NOMO-1 treated with DMSO at 0.1 percent for 48 hours (cell line): ENCODE results near the gene BRSK2.

Source experiments
- DNase-seq: peaks from one replicate; lab custom pipeline; 2025; ENCODE audit not compliant: unreplicated experiment; lab: John Stamatoyannopoulos, UW

The BRSK2 gene

DNA sequence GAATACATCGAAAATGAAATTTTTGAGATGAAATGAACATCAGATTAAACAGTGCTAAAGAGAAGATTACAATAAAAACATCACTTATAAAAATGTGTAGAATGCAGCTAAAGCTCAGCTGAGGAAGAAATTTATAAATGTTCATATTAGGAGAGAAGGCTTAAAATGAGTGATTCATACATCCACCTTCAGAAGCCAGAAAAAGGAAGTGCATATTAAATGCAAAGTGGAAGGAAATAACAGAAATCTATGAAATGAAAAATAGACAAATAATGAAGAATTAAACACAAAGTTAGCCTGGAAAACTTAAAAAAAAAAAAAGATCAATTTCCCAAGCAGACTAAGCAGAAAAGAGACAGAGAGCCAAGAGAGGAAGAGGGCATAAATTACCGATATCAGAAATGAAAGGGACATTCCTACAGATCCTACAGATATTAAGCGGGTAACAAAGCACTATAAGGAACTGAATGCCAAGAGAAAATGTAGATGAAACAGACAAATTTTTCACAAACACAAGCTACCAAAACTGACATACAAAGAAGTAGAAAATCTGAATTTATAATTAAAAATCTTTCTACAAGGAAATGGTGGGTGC lies 104.0 kb downstream of the BRSK2 start:
- DNase-seq = peak; percentile 17

DNA sequence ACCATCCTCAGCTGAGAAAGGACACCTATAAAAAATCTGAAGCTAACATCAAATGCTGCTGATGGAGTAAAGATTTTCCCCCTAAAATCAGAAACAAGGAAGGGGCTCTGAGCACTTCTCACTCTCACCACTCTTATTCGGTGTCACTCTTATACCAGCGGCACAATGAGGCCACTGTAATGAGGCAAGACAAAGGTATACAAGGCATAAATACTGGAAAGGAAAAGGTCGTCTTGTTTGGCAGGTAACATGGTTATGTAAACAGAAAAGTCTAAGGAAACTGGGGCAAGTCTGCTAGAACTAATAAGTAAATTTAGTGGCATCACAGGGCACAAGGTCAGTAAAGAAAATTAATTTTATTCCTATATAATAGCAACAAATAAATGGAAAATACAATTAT lies 104.9 kb downstream of the BRSK2 start:
- DNase-seq = no peak

DNA sequence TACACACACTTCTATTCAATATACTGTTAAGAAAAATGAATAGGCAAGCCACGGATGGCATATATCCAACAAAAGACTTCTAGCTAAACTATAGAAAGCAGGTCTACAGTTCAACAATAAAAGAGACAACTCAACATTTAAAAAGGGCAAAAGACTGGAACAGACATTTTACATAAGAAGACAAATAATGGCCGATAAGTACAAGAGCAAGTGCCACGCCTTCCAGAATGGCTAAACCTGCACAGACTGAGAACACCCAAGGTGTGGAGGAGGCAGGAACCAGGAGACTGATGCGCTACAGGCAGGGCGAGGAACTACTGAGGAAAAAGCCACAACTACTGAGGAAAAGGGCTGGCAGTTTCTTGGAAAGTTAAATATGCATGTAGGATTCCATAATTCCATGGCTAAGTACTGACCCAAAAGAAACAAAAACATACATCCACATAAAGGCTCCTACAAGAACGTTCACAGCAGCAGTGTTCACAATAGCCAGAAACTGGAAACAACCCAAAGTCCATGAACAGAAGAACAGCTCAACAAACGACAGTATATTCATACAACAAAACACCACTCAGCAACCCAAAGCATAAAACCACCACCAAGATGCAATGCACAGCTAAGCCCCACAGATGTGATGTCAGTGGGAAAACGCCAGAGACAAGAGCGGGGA lies 106.5 kb downstream of the BRSK2 start:
- no peak for DNase-seq

DNA sequence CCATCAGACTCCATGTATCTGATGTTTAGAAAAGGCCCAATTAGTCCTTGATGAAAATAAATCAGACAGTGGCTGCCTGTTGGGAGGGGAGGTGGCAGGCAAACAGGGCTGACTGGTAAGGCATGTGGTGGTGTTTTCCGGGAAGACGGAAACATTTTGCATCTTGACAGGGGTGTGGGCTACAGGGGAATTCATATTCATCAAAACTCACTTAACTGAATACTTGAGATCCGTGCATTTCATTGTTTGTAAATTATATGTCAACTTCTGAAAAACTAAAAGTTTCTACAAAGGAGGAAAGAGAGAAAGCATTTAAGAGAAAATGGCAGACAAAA lies 107.0 kb downstream of the BRSK2 start:
- DNase-seq = no peak

DNA sequence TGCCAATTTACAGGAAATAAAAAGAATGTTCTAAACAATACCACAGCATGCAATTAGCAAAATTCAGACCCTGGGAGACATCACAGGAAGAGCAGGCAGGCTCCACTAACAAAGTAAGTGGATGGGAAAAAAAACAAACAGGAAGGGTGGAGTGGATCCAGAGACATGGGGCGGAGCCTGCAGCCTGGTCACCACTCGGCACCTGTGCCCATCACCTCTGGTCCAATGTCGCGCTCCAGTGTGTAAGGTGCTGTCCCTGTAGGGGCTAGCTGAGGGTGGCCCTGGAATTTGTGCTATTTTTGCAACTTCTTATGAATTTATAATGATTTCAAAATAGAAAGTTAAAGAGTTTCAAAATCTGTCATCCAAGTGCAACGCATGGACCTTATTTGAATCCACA lies 107.9 kb downstream of the BRSK2 start:
- no peak for DNase-seq

DNA sequence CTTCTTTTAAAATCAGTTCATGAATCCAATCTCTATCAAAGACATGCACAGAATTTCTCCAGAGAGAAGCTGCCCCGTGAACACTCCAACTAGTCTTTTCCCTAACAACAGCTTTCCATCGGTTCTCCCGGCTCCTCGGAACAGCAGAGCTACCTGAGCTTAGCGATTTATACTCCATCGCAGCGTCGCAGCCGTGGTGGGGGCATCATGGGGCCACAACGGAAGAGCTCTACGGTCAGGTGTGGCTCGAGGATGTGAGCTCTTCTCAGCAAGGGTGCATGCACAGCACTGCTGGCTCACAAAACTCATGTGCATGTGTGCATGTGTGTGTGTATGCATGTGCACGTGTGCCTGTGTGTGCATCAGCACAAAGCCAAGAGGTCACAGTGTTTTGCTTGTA lies 108.5 kb downstream of the BRSK2 start:
- no peak for DNase-seq

DNA sequence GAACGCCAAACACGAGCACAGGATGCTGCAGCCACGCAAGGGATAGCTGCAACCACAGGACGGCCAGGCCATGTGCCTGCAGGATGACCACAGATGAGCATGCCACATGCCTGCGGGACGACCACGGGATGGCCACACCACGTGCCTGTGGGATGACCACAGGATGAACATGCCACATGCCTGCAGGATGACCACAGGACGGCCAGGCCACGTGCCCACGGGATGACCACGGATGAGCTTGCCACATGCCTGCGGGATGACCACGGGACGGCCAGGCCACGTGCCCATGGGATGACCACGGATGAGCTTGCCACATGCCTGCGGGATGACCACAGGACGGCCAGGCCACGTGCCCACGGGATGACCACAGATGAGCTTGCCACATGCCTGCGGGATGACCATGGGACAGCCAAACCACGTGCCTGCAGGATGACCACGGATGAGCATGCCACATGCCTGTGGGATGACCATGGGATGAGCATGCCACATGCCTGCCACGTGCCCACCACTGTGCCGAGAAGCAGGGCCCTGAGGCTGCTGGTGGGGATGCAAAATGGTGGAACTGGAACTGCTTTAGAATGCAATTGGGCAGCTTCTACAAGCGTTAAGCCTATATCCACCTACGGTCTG lies 109.6 kb downstream of the BRSK2 start:
- no peak for DNase-seq

DNA sequence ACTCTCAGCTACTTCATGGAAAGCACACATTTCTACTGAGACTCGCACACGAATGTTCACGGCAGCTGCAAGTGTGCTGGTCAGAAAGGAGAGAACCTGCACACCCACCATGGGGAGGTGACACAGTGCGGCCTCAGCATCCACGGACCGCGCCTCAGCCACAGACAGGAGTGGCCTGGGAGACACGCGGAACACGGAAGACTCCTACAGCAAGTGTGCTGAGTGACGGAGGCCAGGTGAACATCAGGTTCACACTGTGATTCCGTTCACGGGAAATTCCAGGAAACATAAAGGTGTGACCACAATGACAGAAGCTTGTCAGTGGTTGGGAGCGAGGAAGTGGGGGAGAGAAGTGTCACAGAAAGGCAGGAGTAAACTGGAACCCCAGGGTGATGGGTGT lies 110.2 kb downstream of the BRSK2 start:
- no peak for DNase-seq

DNA sequence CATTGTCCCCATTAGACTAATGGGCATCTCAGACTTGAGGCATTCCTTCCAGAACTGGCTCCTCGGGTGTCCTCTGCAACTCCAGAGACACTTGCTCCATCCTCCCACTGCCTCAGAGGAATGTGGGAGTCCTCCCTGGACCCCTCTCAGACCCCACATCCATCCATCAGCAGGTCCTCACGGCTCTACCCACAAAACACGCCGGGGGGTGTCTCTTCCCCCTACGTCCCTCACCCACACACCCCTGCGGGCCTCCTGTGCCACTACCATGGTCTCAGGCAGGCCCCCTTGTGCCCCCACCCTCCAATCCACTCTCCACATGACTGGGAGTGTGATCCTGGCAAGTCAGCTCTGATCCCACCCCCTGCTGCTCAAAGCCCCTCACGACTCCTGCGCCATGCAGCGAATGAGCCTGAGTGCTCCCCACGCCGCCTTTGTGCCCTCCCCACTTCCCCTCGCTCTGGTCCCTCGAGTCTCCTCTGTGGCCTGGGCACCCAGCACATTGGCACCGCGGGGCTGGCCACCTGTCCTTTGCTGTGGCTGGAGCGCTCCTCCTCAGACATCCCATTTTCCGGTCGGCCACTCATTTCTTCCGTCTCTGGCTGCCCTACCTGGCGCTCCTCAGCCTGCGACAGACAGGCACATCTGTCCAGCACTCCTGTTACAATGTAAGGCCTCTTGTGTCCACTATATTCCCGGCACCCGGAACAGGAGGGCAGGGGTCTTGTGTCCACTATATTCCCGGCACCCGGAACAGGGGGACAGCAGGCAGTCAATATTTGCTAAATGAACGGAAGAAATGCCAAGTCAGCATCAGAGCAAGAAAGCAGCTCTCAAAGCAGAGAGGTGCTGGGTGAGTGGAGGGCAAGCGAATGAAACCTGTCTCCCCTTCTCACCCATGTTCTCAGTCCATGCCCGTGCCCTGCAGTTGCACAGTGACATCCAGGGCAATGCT lies 111.0 kb downstream of the BRSK2 start:
- no peak for DNase-seq

DNA sequence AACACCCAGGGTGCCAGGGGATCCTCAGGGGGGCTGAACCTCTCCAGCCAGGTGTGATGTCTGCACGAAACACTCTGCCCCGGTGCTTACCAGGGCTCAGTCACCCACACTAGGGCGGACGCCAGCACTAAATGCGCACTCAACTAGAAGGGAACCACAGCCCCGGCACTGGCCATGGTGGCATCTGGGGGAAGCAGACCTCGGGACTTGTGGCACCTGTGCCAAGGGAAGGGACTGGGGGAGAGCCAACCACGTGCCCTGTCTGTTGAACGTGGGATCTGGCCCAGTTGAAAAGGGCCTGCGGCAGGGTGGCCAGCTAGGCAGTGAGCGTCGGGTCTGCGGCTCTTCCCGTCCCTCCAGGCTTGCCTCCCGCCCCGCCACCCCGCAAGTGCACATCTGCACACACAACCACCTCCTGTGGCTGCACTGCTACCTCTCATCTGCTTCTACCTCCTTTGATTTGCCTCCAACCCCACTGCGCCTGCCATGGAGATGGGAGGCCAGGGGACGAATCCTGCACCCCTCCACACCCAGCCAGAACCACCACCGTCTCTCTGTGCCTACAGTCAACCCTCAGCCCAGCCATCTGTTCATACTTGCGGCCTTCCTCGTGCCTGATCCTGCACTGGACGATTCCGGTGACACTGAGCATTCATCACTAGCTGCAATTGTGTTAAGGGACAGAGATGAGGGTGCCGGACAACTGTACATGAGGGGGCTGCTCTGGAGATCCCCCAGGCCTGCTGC lies 111.9 kb downstream of the BRSK2 start:
- no peak for DNase-seq

DNA sequence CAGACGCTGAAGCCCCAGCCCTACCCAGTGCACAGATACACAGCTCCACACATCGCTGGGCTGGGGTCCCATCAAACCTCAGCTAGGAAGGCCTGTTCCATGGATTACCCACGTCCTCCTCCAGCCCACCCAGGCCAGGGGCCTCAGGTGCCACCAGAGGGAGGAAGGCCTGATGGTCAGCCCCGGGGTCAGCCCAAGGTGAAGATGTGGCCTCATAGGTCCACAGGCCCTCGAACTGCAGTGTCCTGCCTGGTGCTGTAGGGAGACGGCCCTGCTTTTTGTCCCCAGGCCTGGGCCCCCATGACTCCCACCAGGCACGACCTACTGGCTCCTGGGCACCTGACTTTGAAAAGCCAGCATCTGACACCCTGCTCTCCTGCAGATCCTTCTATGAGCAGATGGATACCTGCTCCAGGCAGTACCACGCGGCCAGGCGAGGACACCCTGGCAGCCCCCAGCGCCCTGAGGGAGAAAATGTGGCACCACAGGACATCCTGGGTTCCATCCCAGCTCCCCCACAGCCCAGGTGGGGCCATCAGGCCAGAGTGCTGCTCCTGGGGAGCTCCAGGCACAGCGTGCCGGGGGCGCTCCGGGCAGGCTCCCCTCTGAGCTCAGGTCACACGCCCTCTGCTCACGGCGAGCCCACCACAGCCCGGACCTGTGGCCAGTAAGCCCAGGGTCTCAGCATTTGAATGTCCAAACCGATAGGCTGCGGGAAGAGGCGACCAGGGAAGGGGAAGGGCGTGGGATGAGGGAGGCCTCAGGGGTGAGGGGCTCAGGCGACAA lies 112.6 kb downstream of the BRSK2 start:
- no peak for DNase-seq

DNA sequence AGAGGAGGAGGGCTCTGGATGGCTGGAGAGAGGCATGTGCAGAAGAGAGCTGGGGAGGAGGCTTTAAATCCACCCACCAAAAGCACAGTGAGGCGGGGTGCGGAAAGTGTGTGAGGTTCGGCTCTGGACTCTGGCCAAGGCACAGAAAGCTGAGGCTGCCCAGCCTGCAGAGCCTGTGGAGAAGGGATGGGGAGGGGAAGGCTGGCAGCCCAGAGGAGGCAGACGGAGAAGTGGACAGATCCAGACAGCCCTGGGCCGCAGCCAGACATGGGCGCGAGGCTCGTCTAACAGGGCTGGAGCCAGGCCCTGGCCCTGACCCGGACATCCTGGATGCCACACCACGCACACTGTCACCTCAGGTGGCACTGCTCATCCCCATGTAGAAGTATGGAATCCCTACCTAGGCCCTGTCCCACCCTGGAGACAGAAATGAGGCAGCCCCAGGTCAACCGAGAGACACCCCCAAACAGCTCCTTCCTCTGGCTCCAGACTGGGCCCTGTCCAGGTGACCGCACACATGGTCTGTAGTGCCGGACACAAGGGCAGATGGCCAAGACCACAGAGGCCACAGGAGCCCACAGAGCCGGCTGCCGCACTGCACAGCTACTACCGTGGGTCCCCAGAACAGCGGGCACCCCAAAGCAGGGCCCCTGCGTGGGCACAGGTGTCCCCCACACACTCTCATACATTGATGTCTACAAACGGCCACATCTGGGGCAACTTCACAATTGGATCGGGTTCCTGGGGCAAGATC lies 113.4 kb downstream of the BRSK2 start:
- DNase-seq = no peak

DNA sequence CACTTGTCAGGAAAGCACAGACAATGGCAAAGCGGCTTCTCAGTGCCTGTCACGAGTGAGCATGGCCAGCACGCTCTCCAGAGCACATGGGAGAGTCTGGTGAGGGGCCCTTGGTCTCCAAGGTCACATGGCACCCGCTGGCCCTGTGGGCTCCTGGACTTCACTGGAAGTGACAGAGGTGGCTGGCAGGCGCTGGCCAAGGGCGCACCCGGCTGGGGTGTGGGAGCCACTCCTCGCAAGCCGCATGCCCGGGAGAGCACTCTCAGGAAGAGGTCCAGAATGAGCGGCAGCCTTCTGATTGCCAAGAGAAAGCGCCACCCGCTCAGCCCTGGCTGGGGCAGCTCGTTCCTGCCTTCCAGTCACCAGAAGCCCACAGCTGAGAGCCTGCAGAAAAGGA lies 114.0 kb downstream of the BRSK2 start:
- no peak for DNase-seq

DNA sequence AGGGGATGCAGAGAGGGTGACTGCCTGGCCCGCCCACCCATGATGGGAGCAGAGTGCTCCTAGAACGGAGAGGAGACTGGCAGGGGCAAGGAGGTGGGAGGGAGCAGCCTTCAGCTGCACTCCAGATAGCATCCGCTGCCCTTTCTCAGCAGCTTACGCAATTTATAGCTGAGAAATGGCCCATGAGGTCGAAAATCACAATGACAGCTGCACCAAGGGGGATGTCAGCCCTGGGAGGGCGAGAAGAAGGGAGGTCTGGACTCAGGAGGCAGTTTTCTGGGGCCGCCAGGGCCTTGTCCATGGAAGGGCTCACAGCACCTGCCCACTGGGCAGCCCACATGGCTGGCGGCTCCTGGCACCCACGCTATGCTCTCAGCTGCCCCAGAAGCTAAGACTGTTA lies 114.4 kb downstream of the BRSK2 start:
- DNase-seq = no peak

DNA sequence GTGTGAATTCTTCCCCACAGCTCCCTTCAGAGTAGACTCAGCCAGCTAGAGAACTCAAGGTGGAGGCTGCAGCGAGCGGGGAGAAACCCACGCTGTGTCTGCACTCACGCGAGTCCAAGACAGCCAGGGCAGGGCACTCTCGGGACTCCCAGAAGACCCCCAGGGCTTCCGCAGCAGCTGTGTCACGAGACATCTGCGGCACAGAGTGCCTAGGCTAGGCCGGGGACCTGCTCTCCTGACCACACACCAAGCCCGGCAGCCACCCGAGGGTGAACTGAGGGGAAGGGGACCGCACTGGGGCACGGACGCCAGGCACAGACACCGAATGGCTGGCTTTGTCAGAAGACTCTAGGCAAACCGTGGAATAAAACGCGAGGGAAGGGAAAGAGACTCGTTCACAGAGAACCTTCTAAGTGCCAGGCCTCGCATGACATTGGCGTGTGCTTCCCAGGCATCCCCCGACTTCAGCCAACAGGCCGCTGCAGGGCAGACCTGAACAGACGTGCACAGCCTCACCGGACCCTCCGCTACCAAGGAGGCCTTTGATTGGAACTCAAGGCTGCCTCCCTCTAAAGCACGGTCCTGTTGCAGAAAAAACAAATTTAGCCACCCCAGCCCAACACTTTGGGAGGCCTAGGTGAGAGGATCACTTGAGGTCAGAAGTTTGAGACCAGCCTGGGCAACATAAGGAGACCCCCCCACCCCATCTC lies 115.0 kb downstream of the BRSK2 start:
- DNase-seq = no peak

DNA sequence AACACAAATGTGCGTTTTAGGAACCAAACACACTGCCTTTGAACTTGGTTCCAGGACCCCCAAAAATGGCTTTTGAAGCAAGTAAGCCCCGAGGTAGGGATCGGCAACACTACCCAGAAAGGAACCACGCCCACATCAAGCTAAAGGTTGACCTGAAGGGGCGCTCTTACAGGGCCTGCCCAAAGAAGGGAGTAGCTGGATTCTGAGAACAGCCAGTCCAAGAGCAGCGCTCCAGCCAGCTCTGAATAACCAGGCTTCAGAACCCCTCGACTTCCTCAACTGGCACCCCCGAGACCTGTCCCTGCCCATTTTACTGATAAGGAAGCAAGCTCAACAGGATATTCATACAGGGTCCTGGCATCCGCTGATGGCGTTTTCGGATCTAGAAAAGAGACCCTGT lies 115.7 kb downstream of the BRSK2 start:
- DNase-seq = no peak

DNA sequence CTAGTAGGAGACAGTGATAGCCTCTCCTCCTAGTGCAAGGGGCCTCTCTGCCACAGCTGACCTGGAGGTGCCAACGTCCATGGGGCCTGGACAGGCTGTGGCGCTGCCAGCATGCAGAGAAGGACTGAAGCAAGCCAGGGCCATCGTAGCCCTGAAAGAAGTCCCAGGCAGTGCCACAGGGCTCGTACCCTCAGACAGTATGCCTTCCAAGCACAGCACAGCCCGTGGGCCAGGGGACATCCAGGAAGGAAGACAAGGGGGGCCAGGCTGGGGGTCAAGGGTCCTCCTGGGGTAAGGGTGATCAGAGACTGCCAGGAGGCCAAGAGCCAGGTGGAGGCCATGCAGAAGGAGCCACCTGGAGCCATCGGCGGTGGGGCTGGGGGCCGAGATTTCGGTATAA lies 117.2 kb downstream of the BRSK2 start:
- no peak for DNase-seq

DNA sequence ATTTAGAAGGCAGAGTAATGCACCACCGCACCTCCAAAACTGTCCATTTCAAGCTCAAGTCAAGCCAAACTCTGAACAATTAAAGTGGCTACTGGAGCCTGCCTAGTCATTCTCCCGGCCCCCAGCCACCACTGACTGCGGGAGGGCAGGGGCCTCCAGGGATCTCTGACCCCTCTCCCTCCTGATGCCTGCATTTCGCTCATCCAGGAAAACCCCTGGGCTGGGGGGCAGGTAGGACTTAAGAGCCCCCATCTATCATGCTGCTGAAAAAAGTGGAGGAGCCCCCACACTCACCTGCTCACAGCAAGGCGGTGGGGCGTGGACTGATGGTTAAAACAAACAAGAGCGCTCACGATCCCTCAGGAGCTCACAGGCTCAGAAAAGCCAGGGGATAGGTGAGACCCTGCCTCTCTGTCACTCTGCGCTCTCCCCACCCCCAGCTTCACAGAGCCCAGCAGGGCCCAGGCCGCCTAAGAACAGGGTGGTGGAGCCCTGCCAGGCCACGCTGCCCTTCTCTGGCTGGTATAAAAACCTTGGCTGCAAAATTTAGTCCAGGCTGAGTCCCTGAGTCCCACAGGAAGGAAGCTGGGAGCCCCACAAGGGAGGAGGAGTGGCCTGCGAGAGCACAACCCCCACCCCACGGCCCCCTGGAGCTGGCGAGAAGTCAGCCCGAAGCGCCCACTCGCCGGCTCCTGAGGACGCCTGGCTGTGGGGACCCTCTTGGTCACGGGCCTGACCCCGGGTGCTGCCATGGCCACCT lies 117.8 kb downstream of the BRSK2 start:
- DNase-seq = no peak
